Hippocampal formation (tissue), 2 donors: ENCODE data around the gene TLR10.
"Not testable (repeated sequence)": the region's sequence is repeated elsewhere in the genome, so short reads cannot be mapped to it uniquely, and the experiment has no call there.

Experiments
- DNase-seq, 2 donors: peaks; one replicate each; lab custom pipeline; 2025; lab: John Stamatoyannopoulos, UW

TLR10 gene

DNA sequence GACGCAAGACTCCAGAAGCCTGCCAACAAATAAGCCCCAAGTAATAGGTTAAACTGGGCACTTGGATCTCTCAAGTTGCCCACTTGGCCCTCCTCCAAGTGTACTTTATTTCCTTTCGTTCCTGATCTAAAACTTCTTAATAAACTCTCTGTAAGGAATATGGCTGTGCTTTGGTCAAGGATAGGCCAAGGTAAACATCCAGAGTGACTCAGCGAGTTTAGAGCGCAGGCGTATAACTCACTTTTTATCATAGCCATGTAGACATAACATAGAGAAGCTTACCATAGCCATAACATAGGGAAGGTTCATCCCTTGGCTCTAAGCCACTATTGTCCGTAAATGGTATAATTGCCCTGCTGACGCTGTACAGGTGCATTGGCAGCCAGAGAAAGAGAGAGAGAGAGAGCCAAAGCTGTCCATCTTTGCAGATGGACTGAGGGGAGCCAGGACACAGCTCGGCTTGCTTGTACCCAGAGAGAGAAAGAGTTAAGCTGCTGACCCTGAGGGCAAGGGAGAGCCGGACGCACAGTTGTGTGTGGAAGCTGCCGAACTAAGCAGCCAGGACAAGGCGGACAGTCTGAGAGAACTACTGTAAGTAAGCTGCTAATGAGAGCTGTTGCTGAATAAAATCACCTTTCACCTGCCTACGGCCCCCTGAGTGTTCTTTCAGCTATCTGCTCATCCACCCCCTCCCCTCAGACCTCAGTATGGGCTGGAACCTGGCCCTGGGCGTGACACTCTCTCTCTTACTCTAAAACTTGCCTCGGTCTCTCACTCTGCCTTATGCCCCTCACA lies 20.0 kb upstream of the TLR10 start:
- no peak for DNase-seq

DNA sequence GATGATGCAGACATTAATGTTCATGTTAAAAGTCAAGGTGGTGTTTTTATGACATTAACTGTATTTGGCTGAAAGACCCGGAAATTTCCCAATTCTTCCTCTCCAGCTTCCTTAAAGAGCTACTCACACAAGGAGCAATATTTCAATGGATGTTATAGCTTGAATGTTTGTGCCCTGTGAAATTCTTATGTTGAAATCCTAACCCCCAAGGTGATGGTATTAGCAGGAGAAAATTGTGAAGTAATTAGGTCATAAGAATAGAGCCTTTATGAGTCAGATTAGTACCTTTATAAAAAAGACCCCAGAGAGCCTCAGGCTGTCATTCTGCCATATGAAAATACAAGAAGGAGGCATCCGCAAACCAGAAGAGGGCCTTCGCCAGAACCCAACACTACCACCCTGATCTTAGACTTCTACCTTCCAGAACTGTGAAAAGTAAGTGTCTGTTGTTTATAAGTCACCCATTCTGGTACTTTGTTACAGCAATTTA lies 18.2 kb upstream of the TLR10 start:
- no peak for DNase-seq

- no peak for DNase-seq
Observed at GRCh38 chr4:38800366-38800765, 17.6 kb upstream of the TLR10 start.

- no peak for DNase-seq
Observed at GRCh38 chr4:38795087-38795486, 12.3 kb upstream of the TLR10 start.

DNA sequence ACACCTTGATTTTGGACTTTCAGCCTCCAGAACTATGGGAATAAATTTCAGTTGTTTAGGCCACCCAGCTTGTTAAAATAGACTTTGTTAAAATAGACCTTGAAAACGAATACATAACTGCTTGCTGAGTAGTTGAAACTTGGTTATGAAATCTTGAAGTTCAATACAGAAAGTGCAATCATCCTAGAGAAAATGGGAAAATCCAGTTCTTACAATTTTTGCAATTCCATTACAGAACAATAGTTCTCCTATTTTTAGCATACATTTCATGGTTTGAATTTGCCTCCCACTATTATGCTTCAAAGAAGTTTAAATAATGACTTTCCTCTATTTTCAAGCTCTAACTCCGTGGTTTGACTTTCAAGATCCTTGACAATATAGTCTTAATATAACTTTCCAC lies 11.3 kb upstream of the TLR10 start:
- DNase-seq = no peak

DNA sequence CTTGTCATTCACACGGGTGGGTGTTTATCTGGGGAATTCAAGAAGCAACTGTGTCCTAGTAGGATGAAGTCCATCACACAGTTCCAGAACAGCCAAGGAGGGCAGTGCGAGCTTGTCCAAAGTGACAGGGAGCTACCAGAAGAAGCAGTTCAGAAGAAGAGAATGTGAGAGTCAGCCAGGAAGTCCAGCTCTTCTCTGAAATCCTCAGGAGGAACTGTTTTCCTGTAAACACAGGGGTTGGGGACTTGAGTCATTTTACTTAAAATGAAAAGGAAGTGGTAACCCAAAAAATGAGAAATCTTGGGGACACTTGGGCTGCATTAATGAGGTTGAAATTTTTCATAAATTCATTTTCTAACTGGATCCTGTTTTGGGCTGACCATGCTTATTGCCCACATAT lies 8.2 kb upstream of the TLR10 start:
- DNase-seq = no peak

GRCh38 chr4:38788317-38788716 lies 5.5 kb upstream of the TLR10 start:
- DNase-seq = no peak

- DNase-seq = no peak
Observed at GRCh38 chr4:38787693-38788092, 4.9 kb upstream of the TLR10 start.

DNA sequence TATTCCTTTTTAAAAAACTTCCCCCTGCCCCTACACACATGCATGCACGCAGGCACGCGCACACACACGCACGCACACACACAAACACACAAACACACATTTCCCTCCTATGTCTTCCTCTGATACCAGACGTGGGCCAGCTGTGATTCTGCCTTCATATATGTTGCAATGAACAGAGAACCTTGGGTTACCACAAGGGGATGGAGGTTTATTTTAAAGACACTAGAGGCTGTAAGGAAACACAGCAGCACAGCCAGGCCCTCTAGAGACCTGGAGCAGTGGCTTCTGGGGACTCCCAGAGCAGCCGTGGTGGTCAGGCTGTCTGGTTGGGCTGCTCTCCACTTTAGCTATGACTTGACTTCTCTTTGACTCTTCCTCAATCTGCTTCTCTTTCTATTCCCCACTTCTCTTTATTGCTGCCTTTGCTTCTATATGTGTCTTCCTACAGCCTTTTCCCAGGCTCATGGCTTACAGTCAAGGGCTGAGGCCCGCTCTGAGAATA lies 3.2 kb upstream of the TLR10 start:
- DNase-seq = peak; percentile 11 to 32

GRCh38 chr4:38785041-38785790 lies 2.4 kb upstream of the TLR10 start:
- DNase-seq = no peak

- DNase-seq = no peak
Observed at GRCh38 chr4:38784141-38784540, 1.4 kb upstream of the TLR10 start.

DNA sequence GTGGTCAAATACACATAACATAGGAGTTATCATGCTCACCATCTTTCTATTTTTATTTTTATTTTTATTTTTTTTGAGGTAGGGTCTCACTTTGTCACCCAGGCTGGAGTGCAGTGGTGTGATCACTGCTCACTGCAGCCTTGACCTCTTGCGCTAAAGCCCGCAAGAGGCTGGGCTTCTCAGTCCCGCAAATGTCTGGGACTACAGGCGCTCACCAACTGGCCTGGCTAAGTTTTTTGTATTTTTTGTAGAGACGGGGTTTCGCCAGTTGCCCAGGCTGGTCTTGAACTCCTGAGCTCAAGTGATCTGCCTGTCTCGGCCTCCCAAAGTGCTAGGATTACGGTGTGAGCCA lies 295 bp upstream of the TLR10 start:
- DNase-seq = no peak

GRCh38 chr4:38781854-38782261 lies 932 bp downstream of the TLR10 start:
- DNase-seq = no peak

GRCh38 chr4:38780833-38781484 lies 1.8 kb downstream of the TLR10 start:
- peak in 1 of 2 donors; percentile 21 for DNase-seq

GRCh38 chr4:38779790-38780189 lies 3.0 kb downstream of the TLR10 start:
- no peak for DNase-seq

GRCh38 chr4:38777925-38778324 lies 4.9 kb downstream of the TLR10 start:
- DNase-seq = not testable (repeated sequence)

GRCh38 chr4:38775326-38775725 lies 7.5 kb downstream of the TLR10 start:
- DNase-seq = no peak

GRCh38 chr4:38774181-38774955 lies 8.4 kb downstream of the TLR10 start:
- DNase-seq = no peak

DNA sequence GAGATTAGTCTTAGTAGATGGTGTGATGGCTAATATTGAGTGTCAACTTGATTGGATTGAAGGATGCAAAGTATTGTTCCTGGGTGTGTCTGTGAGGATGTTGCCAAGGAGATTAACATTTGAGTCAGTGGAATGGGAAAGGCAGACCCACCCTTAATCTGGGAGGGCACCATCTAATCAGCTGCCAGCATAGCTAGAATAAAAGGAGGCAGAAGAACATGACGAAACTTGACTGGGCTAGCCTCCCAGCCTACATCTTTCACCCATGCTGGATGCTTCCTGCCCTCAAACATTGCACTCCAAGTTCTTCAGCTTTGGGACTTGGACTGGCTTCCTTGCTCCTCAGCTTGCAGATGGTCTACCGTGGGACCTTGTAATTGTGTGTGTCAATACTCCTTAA lies 12.5 kb downstream of the TLR10 start:
- not testable (repeated sequence) for DNase-seq

- DNase-seq = no peak
Observed at GRCh38 chr4:38769857-38770256, 12.9 kb downstream of the TLR10 start.

- no peak for DNase-seq
Observed at GRCh38 chr4:38769441-38769840, 13.3 kb downstream of the TLR10 start.

- no peak for DNase-seq
Observed at GRCh38 chr4:38768968-38769394, 13.8 kb downstream of the TLR10 start.
